ENCODE results near the gene CFAP58. TPM values are rescaled to one million over a fixed set of nuclear protein-coding genes. Genes with fewer than 3 reads are reported as not detected.

Gene CFAP58
- total RNA-seq, 2 donors from 2014 or later = 3.5 to 4.8 TPM

DNA sequence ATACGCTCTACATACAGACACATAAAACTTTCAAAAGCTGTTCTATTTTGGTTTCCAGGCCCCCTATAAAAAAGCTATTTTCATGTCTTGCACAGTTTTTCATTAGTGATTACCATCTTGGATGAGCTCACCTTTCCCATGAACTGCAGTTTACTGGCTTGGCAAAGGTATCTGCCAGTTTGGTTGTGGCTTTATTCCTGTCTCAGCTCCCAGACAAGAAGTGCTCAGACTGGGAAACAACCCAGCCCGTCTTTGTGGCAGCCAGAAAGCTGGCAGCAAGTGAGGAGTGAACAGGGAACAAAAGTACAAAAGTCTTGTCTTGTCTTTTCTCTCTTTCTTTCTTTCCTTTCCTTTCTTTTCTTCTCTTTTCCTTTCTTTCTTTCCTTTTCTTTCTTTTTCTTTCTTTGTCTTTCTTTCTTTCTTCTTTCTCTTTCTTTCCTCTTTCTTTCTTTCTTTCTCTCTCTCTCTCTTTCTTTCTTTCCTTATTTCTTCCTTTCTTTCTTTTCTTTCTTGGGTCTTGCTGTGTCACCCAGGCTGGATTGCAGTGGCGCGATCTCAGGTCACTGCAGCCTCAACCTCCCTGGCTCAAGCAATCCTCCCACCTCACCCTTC, 138.8 kb downstream of the CFAP58 start:
- Histone ChIP-seq H3K36me3 (no peaks in the 10 kb centered on the region), H3K27ac (peak overlapping the region in 1 of 2 donors; percentile 30), H3K4me1 (peaks cover 0 to 10% of the 10 kb centered on the region in 2 donors), H3K27me3 (no peaks in the 10 kb centered on the region), H3K4me3 (no peak overlapping the region), H3K9me3 (no peaks in the 10 kb centered on the region)
- TF ChIP-seq, protein P1, sequence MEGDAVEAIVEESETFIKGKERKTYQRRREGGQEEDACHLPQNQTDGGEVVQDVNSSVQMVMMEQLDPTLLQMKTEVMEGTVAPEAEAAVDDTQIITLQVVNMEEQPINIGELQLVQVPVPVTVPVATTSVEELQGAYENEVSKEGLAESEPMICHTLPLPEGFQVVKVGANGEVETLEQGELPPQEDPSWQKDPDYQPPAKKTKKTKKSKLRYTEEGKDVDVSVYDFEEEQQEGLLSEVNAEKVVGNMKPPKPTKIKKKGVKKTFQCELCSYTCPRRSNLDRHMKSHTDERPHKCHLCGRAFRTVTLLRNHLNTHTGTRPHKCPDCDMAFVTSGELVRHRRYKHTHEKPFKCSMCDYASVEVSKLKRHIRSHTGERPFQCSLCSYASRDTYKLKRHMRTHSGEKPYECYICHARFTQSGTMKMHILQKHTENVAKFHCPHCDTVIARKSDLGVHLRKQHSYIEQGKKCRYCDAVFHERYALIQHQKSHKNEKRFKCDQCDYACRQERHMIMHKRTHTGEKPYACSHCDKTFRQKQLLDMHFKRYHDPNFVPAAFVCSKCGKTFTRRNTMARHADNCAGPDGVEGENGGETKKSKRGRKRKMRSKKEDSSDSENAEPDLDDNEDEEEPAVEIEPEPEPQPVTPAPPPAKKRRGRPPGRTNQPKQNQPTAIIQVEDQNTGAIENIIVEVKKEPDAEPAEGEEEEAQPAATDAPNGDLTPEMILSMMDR (IDR thresholded peaks at IDR 0.05) = no peak
- DNase-seq (ENCODE audit: low spot score) = no peak

DNA sequence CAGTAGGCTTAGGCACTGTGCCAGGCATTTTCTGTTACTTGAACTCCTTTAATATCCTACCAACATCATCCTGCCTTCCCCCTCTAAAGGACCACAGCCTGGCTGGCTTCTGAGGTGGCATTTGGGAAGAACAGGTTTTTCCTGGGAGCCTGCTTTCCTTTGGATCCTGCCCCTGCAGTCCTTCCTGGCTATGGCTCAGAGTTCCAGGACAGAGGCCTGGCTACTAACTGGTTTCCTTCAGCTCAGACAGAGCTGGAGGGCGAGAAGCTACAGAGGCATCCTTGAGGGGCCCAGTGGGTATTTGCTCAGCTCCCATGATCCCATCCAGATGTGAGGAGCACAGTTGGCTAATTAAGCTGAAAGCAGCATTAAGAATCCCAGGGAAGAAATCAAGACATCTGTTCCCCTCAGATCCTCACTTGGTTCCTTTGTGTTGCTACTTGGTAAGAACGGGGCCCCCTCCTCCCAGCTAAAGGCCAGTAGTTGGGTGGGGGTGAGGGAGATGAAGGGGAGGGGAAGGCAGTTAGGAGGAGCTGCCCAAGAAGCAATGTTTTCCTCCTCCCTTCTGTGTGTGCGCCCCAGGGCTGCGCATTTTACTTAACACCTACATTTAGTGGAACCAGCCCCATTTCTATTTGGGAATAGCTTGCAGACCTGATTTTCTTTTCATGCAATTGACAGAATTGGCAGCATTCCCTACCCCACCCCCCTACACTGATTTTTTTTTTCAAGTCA, 144.9 kb downstream of the CFAP58 start:
- no peaks in the 10 kb centered on the region for H3K9me3 ChIP-seq
- no peak overlapping the region for H3K27ac ChIP-seq
- DNase-seq (ENCODE audit: low spot score) = no peak
- H3K4me1 ChIP-seq = peaks cover 0 to under 1% of the 10 kb centered on the region in 2 donors
- TF ChIP-seq, protein P1 (IDR thresholded peaks at IDR 0.05) = no peak
- no peaks in the 10 kb centered on the region for H3K36me3 ChIP-seq
- H3K27me3 ChIP-seq = no peaks in the 10 kb centered on the region
- no peak overlapping the region for H3K4me3 ChIP-seq

DNA sequence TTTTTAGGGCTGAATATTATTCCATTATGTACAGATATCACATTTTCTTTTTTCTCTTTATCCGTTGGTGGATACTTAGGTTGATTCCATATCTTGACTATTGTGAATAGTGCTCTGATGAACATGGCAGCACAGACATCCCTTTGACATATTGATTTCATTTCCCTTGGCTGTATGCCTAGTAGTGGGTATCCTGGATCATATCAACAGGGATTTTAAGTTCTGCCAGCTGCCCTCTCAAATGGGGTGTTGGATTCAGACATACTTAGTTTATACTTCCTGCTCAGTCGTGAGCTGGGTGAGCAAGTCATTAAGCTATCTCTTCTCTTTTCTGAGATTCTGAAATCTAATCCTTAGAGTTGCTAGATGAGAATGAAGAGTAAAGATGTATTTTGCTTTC, 147.8 kb downstream of the CFAP58 start:
- no peaks in the 10 kb centered on the region for H3K27me3 ChIP-seq
- no peak for DNase-seq (ENCODE audit: low spot score)
- no peaks in the 10 kb centered on the region for H3K4me1 ChIP-seq
- TF ChIP-seq, protein P1 (IDR thresholded peaks at IDR 0.05) = no peak
- H3K27ac ChIP-seq = no peak overlapping the region
- H3K9me3 ChIP-seq = no peaks in the 10 kb centered on the region
- no peaks in the 10 kb centered on the region for H3K36me3 ChIP-seq
- H3K4me3 ChIP-seq = no peak overlapping the region

DNA sequence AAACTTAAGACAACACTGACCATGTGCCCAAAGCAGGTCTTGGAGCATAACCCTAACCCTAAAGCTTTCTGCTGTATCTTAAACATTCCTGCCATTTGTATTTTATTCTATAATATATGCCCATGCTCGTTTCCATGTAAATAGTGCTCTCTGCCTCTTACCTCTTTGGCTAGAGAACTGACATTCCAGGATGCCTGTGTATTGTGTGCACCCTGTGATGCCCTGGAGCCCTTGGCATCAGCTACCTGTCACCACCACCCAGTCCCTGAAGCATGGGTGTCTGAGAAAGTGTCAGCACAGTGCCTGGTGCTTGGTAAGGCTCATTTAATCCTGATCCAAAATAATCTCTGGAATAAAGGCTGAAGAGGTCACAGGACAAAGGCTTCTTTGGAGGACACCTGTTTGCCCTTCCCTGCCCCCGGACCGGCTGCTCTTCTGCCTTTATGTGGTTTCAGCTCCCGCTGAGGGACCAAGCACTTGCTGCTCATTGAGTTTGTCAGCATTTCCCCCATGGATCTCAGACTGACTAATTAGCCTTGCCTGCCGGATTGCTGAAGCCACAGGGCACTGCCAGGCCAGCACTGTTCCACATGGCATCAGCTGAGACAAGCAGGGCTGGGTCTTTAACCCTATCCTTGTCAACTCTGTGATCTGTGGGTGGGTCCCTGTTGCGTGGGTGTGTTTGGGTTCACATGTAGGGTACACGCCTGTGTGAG, 148.4 kb downstream of the CFAP58 start:
- TF ChIP-seq, protein P1 (IDR thresholded peaks at IDR 0.05) = no peak
- Histone ChIP-seq H3K27ac (no peak overlapping the region), H3K4me3 (no peak overlapping the region), H3K4me1 (no peaks in the 10 kb centered on the region), H3K36me3 (no peaks in the 10 kb centered on the region), H3K27me3 (no peaks in the 10 kb centered on the region), H3K9me3 (no peaks in the 10 kb centered on the region)
- no peak for DNase-seq (ENCODE audit: low spot score)

DNA sequence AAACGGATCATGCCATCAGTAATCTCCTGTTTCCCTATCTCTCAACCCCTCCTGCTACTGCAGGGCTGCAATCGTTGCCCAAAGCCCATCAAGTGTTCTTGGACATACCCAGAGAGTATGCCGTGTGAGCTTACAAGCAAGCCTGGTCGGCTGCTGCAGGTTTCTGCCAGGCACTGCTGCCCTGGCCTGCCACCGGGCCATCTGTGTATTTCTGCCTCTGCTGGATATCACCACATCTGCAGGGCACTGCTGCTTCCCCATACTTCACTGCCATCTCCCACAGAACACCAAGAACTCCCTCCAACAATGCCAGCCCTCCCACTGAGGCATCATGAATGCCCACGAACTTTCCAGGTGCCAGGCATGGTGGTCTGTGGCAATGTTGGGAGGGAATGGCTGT, 149.3 kb downstream of the CFAP58 start:
- Histone ChIP-seq H3K36me3 (no peaks in the 10 kb centered on the region), H3K4me1 (no peaks in the 10 kb centered on the region), H3K9me3 (no peaks in the 10 kb centered on the region), H3K27me3 (no peaks in the 10 kb centered on the region), H3K4me3 (no peak overlapping the region), H3K27ac (no peak overlapping the region)
- DNase-seq (ENCODE audit: low spot score) = no peak
- TF ChIP-seq, protein P1 (IDR thresholded peaks at IDR 0.05) = no peak

Other genes starting within 250 kb of the CFAP58 start
- 1 to 10 TPM; 5.3 to 6.0 TPM for gene SFR1, start 231.7 kb upstream of the CFAP58 start, total RNA-seq
- under 1 TPM in 1 of 2 donors, not detected in 1; 0.12 TPM for gene CFAP43, start 121.5 kb upstream of the CFAP58 start, total RNA-seq
- gene GSTO1, start 98.9 kb upstream of the CFAP58 start, total RNA-seq = 100 to 1,000 TPM; 257 to 291 TPM
- under 1 TPM; 0.55 to 0.63 TPM for gene GSTO2, start 84.6 kb upstream of the CFAP58 start, total RNA-seq
- 10 to 100 TPM; 56.2 to 62.5 TPM for gene ITPRIP, start 15.4 kb upstream of the CFAP58 start, total RNA-seq

All from right atrium auricular region (tissue), 2 donors.